ENCODE data around the gene ULK4. TPM values are rescaled to one million over a fixed set of nuclear protein-coding genes. Genes with fewer than 3 reads are reported as not detected.

Gene ULK4
- total and polyA plus RNA-seq, 2 of the 4 experiments (the other 2 are of a cell fraction) = 2.7 to 5.0 TPM

GRCh38 chr3:41573591-41573990, 388.3 kb downstream of the ULK4 start:
- in situ Hi-C loops (cut with MboI; ENCODE audit: low sequenced_read_pairs) (no loop called here), dilution Hi-C loops (cut with HindIII; ENCODE audit: low sequenced_read_pairs, unreplicated experiment) (no loop called here), intact Hi-C loops (cut with micrococcal nuclease) (no loop called here)
- no peaks in the 10 kb centered on the region for H3K36me3 ChIP-seq (ENCODE audit: control insufficient read depth, insufficient read depth, low read length)
- H2AK5ac ChIP-seq (ENCODE audit: low read depth, low read length) = no peak overlapping the region
- no peak overlapping the region for H3K18ac ChIP-seq (ENCODE audit: low read depth, low read length)
- H2AK9ac ChIP-seq (replicated peaks; ENCODE audit: low read depth, low read length, poor library complexity) = no peak overlapping the region
- H3K9me3 ChIP-seq (ENCODE audit: control insufficient read depth, insufficient read depth, low read length) = no peaks in the 10 kb centered on the region
- no peak overlapping the region for H2BK15ac ChIP-seq (ENCODE audit: low read depth, low read length)
- ChIA-PET POLR2A (ENCODE audit: unreplicated experiment) (no interaction called here), CTCF (no interaction called here)
- no peak overlapping the region for H2BK20ac ChIP-seq (ENCODE audit: low read depth, low read length)
- H4K8ac ChIP-seq (ENCODE audit: low read depth in 2 of 2, low read length in 2 of 2) = no peak overlapping the region
- H2AFZ ChIP-seq (replicated peaks; ENCODE audit: low read length, poor library complexity) = no peak overlapping the region
- H2BK120ac ChIP-seq (ENCODE audit: low read depth, low read length) = no peak overlapping the region
- no peaks in the 10 kb centered on the region for H3K27me3 ChIP-seq (ENCODE audit: control insufficient read depth, insufficient read depth, low read length)
- BruUV-seq (replicated peaks) = no TSS peak
- no peak for DNase-seq
- no peaks in the 10 kb centered on the region for H3K9me1 ChIP-seq (ENCODE audit: insufficient read depth, low read length)
- H3K14ac ChIP-seq (replicated peaks; ENCODE audit: low read depth, low read length) = no peak overlapping the region
- no peak overlapping the region for H3K4me2 ChIP-seq (ENCODE audit: low read depth, low read length)
- H3K56ac ChIP-seq (ENCODE audit: extremely low read depth, insufficient read depth, low read length) = no peak overlapping the region
- no peak overlapping the region for H2BK5ac ChIP-seq (ENCODE audit: low read depth, low read length, poor library complexity, severe bottlenecking)
- no peak overlapping the region for H4K91ac ChIP-seq (ENCODE audit: insufficient read depth, low read depth, low read length)
- H3K27ac ChIP-seq (ENCODE audit: insufficient read depth, low read length) = no peak overlapping the region
- ATAC-seq (ENCODE audit: low read depth) = no peak
- H3K23ac ChIP-seq (ENCODE audit: low read depth, low read length) = no peak overlapping the region
- H3K9ac ChIP-seq (ENCODE audit: low read depth, low read length) = no peak overlapping the region
- no peaks in the 10 kb centered on the region for H3K4me1 ChIP-seq (ENCODE audit: control insufficient read depth, insufficient read depth, low read length)
- H3K4ac ChIP-seq (ENCODE audit: low read depth, low read length) = no peak overlapping the region
- H4K5ac ChIP-seq (ENCODE audit: low read depth, low read length) = no peak overlapping the region
- WGBS, 2 experiments (ENCODE audit: extremely low coverage in 2 of 2, insufficient read length in 1 of 2) = no CpG with 5 or more reads among the region's 4 CpGs
- no peak overlapping the region for H3K4me3 ChIP-seq (ENCODE audit: insufficient read depth, low read depth, low read length)
- no peak for TF ChIP-seq CHD1 (IDR thresholded peaks at IDR 0.05; ENCODE audit: low read depth, low read length)
- no peak for TF ChIP-seq RCOR1 (IDR thresholded peaks at IDR 0.05; ENCODE audit: insufficient replicate concordance, low read length)
- no peak for TF ChIP-seq MAZ (IDR thresholded peaks at IDR 0.05; ENCODE audit: borderline replicate concordance, low read depth, low read length)
- TF ChIP-seq RAD21 (IDR thresholded peaks at IDR 0.05; ENCODE audit: low read length) = no peak
- TF ChIP-seq CTCF (conservative IDR thresholded peaks at IDR 0.05; ENCODE audit: low read depth, low read length) = no peak
- no peak for TF ChIP-seq FOS (IDR thresholded peaks at IDR 0.05; ENCODE audit: low read depth, low read length)
- no peak for TF ChIP-seq CEBPB (IDR thresholded peaks at IDR 0.05; ENCODE audit: low read depth, low read length)
- no peak for TF ChIP-seq NFE2L2 (IDR thresholded peaks at IDR 0.05; ENCODE audit: low read depth, low read length)
- TF ChIP-seq BHLHE40 (IDR thresholded peaks at IDR 0.05; ENCODE audit: low read depth, low read length) = no peak
- TF ChIP-seq SMC3 (IDR thresholded peaks at IDR 0.05; ENCODE audit: low read depth, low read length) = no peak
- no peak for TF ChIP-seq MAFK (IDR thresholded peaks at IDR 0.05; ENCODE audit: low read depth, low read length)
- TF ChIP-seq, protein P1, sequence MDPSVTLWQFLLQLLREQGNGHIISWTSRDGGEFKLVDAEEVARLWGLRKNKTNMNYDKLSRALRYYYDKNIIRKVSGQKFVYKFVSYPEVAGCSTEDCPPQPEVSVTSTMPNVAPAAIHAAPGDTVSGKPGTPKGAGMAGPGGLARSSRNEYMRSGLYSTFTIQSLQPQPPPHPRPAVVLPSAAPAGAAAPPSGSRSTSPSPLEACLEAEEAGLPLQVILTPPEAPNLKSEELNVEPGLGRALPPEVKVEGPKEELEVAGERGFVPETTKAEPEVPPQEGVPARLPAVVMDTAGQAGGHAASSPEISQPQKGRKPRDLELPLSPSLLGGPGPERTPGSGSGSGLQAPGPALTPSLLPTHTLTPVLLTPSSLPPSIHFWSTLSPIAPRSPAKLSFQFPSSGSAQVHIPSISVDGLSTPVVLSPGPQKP (IDR thresholded peaks at IDR 0.05; ENCODE audit: borderline replicate concordance, low read depth, low read length) = no peak
- no peak for TF ChIP-seq RFX5 (IDR thresholded peaks at IDR 0.05; ENCODE audit: low read depth, low read length)
- no peak for TF ChIP-seq MXI1 (IDR thresholded peaks at IDR 0.05; ENCODE audit: borderline replicate concordance, low read depth, low read length)
- TF ChIP-seq POLR2A (IDR thresholded peaks at IDR 0.05; ENCODE audit: low read depth, low read length) = no peak
- no peaks in the 10 kb centered on the region for H3K79me1 ChIP-seq (ENCODE audit: low read depth in 1 of 2, low read length in 2 of 2)
- no peaks in the 10 kb centered on the region for H4K20me1 ChIP-seq (ENCODE audit: insufficient read depth, low read length)
